Gastroesophageal sphincter (tissue), 4 donors: ENCODE data around the gene HSPA6. TPM values are rescaled to one million over a fixed set of nuclear protein-coding genes. Genes with fewer than 3 reads are reported as not detected.
"Not testable (repeated sequence)": the region's sequence is repeated elsewhere in the genome, so short reads cannot be mapped to it uniquely, and the experiment has no call there.

Source experiments
- ATAC-seq: fragments of 150-250 bp; one replicate; pipeline ENCODE4 v1.9.1; 2016; ENCODE audit warnings: mild to moderate bottlenecking, moderate library complexity
- H3K27ac ChIP-seq, 4 donors: fragments of 200-600 bp; sonication (generic) in 3 of 4; 1 replicate in 3 of 4; 2 replicates in 1 of 4; pipeline ENCODE4 v1.5.1; 2016 to 2019
- H3K27me3 ChIP-seq: fragments of 200-600 bp; sonication (generic); one replicate; pipeline ENCODE4 v1.5.1; 2019
- H3K36me3 ChIP-seq, 2 donors: fragments of 200-600 bp; sonication (generic); one replicate each; pipeline ENCODE4 v1.5.1; 2019; ENCODE audit warnings: control low read depth in 1 of 2
- H3K4me1 ChIP-seq, 3 donors: fragments of 200-600 bp; sonication (generic); 1 replicate in 2 of 3; 2 replicates in 1 of 3; pipeline ENCODE4 v1.5.1; 2016 to 2019; ENCODE audit warnings: control low read depth in 2 of 3
- H3K4me3 ChIP-seq, 2 donors: fragments of 200-600 bp; sonication (generic); one replicate each; pipeline ENCODE4 v1.5.1; 2019; ENCODE audit warnings: mild to moderate bottlenecking in 1 of 2, moderate library complexity in 1 of 2
- H3K9me3 ChIP-seq, 3 donors: fragments of 200-600 bp; sonication (generic); one replicate each; pipeline ENCODE4 v1.5.1; 2017 to 2019; ENCODE audit warnings: control low read depth in 2 of 3
- EP300 ChIP-seq: sonication (generic); formaldehyde crosslinking; IDR thresholded peaks from one replicate; pipeline ENCODE4 v1.6.1; 2017; ENCODE audit warnings: antibody characterized with exemption, mild to moderate bottlenecking
- POLR2A ChIP-seq, 2 donors: fragments of 450-650 bp; IDR thresholded peaks; one replicate each; pipeline ENCODE4 v1.6.1; 2017; ENCODE audit warnings: antibody characterized with exemption in 2 of 2, mild to moderate bottlenecking in 2 of 2, moderate library complexity in 1 of 2
- POLR2AphosphoS5 ChIP-seq: sonication (generic); formaldehyde crosslinking; IDR thresholded peaks from one replicate; pipeline ENCODE4 v1.6.1; 2017; ENCODE audit warnings: antibody characterized with exemption
- WGBS, 2 donors: methylation state at CpG; one replicate each; pipeline ENCODE4 v1.1.5; 2018; ENCODE audit warnings: low coverage in 1 of 2; 5-methylcytosine and 5-hydroxymethylcytosine counted together
- total RNA-seq, 4 donors: library from RNA; depleted of rRNA; stranded (reverse); fragments of >200 nt; gene quantifications; one replicate each; pipeline ENCODE4 v1.1.0, GENCODE V29; 2016
- TF ChIP-seq, protein P1 (sequence below), 4 experiments: fragments of 200-600 bp in 2 of 4; fragments of 450-650 bp in 2 of 4; sonication (generic) in 1 of 4; IDR thresholded peaks; one replicate each; pipeline ENCODE4 v1.5.1; 2017 to 2019; ENCODE audit warnings: antibody characterized with exemption in 4 of 4, mild to moderate bottlenecking in 2 of 4, moderate library complexity in 2 of 4

Gene HSPA6
- total RNA-seq, 4 donors from 2014 or later: 1.2 to 6.6 (median 2.0) TPM

GRCh38 chr1:161539731-161540569 is 15.6 kb downstream of the HSPA6 start:
- not testable (repeated sequence) for H3K27me3 ChIP-seq, H3K36me3 ChIP-seq, H3K9me3 ChIP-seq
- peak; percentile 79 for ATAC-seq
- Histone ChIP-seq H3K27ac (peak overlapping the region in 3 of 4 donors; percentile 48 to 65 (median 64)), H3K4me3 (peak overlapping the region; percentile 41 to 52), H3K4me1 (peaks cover 0 to 14% (median 0%) of the 10 kb centered on the region in 3 donors)
- 5 to 6% methylated on average over 11 to 33 of the region's 41 CpGs for WGBS, 2 donors
- TF ChIP-seq POLR2AphosphoS5: peak; percentile 34

GRCh38 chr1:161540570-161540960 is 16.2 kb downstream of the HSPA6 start:
- H3K4me3 ChIP-seq: peak overlapping the region in 1 of 2 donors; percentile 52
- not testable (repeated sequence) for H3K9me3 ChIP-seq, H3K27me3 ChIP-seq, H3K36me3 ChIP-seq
- peak; percentile 19 for ATAC-seq
- H3K27ac ChIP-seq: peak overlapping the region in 3 of 4 donors; percentile 48 to 65 (median 64)
- peaks cover 0 to 14% (median 0%) of the 10 kb centered on the region in 3 donors for H3K4me1 ChIP-seq
- 36 to 47% methylated on average over 4 to 10 of the region's 10 CpGs for WGBS, 2 donors

GRCh38 chr1:161542091-161542559 is 17.8 kb downstream of the HSPA6 start:
- not testable (repeated sequence) for H3K4me3 ChIP-seq, H3K27me3 ChIP-seq, H3K9me3 ChIP-seq, H3K36me3 ChIP-seq, ATAC-seq, H3K27ac ChIP-seq
- H3K4me1 ChIP-seq: peaks cover 0 to 14% (median 0%) of the 10 kb centered on the region in 3 donors
- WGBS, 2 donors: 53 to 72% methylated on average over 2 to 4 of the region's 5 CpGs

DNA sequence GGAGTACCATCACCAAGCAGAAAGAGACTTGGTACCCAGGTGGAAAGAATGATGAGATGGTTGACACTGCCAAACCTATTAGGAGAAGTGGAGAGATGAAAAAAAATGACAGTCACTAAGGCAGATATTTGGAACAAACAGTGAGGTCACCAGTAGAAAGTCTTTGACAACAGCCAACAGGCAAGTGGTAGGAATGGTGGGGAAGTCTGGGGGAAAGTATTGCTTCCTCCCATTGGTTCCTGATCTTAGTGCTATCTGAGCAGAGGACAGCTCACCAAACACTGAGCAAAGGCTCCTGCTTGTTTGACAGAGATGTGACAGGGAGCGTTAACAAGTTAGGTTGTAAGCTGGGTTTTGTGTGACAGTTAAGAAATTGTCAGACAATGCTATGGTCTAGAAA is 18.8 kb downstream of the HSPA6 start:
- not testable (repeated sequence) for H3K36me3 ChIP-seq, H3K4me3 ChIP-seq, H3K27ac ChIP-seq, H3K9me3 ChIP-seq, ATAC-seq, H3K27me3 ChIP-seq
- 78% methylated on average over 1 of the region's 1 CpG; no CpG with 5 or more reads in 1 of the 2 donors for WGBS, 2 donors
- H3K4me1 ChIP-seq: peaks cover 0 to 14% (median 0%) of the 10 kb centered on the region in 3 donors

DNA sequence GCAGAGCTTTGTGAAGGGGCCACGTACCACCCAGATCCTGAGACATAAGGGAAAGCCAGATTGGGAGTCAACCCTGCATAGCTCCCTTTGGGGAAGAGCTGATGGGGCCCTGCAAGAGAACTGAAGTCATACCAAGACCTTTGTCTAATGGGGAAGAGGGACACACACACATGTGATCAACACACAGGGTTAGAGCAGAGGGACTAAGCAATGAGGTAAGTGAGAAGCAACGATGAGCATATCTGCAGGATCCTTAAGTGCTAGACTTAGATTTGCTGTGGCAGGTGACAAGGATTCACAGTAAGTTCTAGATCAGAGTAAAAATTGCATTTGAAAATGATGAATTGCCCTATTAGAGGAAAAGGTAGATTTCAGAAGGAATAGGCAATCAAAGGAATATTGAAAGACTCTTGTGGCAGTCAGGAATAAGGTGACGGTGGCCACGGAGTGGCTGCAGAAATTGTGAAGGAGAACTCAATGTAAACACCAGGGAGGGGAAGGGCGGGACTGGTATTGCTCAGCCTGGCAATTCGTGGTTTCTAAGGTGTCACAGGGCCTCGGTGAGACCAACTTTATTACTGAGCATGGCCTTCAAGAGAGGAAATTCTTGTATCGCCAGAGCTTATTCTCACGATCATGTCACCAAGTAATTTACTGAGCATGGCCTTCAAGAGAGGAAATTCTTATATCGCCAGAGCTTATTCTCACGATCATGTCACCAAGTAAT is 20.8 kb downstream of the HSPA6 start:
- H3K27ac ChIP-seq, H3K27me3 ChIP-seq, H3K4me3 ChIP-seq, ATAC-seq, H3K9me3 ChIP-seq, H3K4me1 ChIP-seq, H3K36me3 ChIP-seq: not testable (repeated sequence)
- WGBS, 2 donors: 64 to 85% methylated on average over 7 to 9 of the region's 11 CpGs

DNA sequence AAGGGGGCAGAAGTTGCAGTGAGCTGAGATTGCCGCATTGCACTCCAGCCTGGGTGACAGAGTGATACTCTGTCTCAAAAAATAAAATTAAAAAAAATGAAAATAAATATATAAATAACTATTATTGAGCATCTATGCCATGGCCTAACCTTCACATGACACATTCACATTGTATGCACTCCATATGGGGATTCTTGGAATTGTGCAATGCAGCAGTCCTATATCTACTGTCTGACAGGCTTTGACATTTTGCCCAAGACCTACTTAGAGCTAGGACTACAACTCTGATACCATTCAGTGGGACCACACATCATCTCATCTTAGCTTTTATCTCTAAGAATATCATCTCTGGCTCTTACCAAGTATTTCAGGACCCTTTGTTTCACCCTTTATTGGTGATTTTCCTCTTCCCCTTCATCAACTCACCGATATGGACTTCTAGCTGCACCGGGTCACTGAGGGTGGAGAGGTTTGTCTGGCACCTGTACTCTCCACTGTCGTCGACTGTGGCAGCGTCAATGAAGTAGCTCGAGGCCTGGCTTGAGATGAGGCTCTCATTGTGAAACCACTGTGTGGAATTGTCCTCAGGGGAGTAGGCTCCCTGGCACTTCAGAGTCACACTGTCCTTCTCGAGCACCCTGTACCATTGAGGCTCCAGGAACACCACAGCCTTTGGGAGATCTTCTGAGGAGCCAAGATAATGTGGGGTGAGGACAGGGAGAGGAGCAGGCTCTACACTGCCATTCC is 23.8 kb downstream of the HSPA6 start:
- not testable (repeated sequence) for H3K4me1 ChIP-seq, H3K27ac ChIP-seq, H3K4me3 ChIP-seq, ATAC-seq, H3K27me3 ChIP-seq, H3K36me3 ChIP-seq, H3K9me3 ChIP-seq
- 100% methylated on average over 1 of the region's 8 CpGs for WGBS, 2 donors

- WGBS, 2 donors: no CpG with 5 or more reads among the region's 2 CpGs
- not testable (repeated sequence) for H3K4me3 ChIP-seq, H3K27ac ChIP-seq, H3K36me3 ChIP-seq, H3K27me3 ChIP-seq, H3K4me1 ChIP-seq, H3K9me3 ChIP-seq
- peak; percentile 53 for ATAC-seq
These were observed 24.5 kb downstream of the HSPA6 start for GRCh38 chr1:161548749-161549406.

DNA sequence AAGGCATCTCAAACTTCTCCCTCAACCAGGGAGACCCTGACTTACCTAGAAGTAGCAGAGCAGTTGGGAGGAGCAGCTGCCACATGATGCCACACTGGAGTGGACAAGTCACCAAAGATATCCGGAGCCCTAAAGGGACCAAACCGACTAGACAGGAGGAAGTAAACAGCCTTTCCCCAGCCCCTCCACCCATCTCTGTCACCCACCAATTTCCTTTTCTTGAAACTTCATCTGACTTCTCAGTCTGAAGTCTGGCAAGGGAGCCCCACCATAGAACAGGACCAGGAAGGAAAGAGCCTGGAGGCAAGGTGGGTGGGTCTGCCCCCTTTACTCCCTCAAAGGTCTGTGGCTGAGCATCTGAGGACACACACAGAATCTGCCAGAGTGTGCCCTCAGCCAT is 25.3 kb downstream of the HSPA6 start, which contains the start of gene FCGR3A:
FCGR3A (minus strand) TSS at position 167 of the 400 bp plus-strand sequence; CDS start at position 85, 82 bp downstream.
- Histone ChIP-seq H3K4me3 (no peak within 1 kb of the TSS), H3K36me3 (no peaks in the 10 kb centered on the region), H3K27me3 (peaks cover 5% of the 10 kb centered on the region), H3K9me3 (no peaks in the 10 kb centered on the region), H3K4me1 (no peaks in the 10 kb centered on the region), H3K27ac (peak within 1 kb of the TSS in 1 of 4 donors; percentile 4)
- WGBS, 2 donors: no CpG with 5 or more reads among the region's 2 CpGs
- no peak for ATAC-seq
- TF ChIP-seq POLR2AphosphoS5 (no peak), EP300 (no peak), POLR2A (IDR thresholded peaks at IDR 0.05) (no peak)
- TF ChIP-seq, protein P1, sequence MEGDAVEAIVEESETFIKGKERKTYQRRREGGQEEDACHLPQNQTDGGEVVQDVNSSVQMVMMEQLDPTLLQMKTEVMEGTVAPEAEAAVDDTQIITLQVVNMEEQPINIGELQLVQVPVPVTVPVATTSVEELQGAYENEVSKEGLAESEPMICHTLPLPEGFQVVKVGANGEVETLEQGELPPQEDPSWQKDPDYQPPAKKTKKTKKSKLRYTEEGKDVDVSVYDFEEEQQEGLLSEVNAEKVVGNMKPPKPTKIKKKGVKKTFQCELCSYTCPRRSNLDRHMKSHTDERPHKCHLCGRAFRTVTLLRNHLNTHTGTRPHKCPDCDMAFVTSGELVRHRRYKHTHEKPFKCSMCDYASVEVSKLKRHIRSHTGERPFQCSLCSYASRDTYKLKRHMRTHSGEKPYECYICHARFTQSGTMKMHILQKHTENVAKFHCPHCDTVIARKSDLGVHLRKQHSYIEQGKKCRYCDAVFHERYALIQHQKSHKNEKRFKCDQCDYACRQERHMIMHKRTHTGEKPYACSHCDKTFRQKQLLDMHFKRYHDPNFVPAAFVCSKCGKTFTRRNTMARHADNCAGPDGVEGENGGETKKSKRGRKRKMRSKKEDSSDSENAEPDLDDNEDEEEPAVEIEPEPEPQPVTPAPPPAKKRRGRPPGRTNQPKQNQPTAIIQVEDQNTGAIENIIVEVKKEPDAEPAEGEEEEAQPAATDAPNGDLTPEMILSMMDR (IDR thresholded peaks at IDR 0.05): no peak

DNA sequence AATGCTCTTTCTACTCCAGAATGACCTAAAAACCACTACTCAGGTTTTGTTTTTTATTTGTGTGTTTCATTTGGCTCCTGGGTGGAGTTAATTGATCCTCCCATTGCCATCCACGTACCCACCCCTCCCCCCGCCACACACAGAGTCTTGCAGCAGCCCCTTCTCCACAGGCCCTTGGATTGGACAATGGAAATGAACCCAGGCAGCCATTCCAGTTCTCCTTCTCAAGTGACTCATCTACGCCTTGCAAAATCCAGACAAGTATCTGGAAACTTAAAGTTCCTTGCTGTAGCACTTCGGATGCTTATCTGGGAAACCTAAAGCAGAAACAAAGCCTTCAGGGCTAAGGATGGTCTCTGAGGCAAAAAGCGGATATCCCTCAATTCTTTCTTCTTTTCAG is 26.6 kb downstream of the HSPA6 start:
- not testable (repeated sequence) for H3K27me3 ChIP-seq, ATAC-seq, H3K36me3 ChIP-seq, H3K27ac ChIP-seq, H3K4me3 ChIP-seq, H3K9me3 ChIP-seq, H3K4me1 ChIP-seq
- 100% methylated on average over 1 of the region's 5 CpGs; no CpG with 5 or more reads in 1 of the 2 donors for WGBS, 2 donors

GRCh38 chr1:161553631-161554030 is 29.3 kb downstream of the HSPA6 start:
- not testable (repeated sequence) for H3K4me1 ChIP-seq, H3K27ac ChIP-seq, H3K9me3 ChIP-seq, H3K4me3 ChIP-seq, ATAC-seq, H3K36me3 ChIP-seq
- 56 to 86% methylated on average over 1 to 2 of the region's 2 CpGs for WGBS, 2 donors
- H3K27me3 ChIP-seq: peaks cover 12% of the 10 kb centered on the region

DNA sequence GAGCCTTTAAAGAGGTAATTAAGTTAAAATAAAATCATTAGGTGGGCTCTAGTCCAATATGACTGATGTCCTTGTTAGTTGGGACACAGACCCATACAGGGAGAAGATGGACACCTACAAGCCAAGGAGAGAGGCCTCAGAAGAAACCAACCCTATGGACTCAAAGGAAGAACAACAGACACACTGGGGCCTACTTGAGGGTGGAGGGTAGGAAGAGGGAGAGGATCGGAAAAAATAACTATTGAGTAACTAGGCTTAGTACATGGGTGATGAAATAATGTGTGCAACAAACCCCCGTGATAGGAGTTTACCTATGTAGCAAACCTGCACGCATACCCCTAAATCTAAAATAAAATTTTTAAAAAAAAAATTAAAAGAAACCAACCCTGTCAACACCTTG is 30.0 kb downstream of the HSPA6 start:
- WGBS, 2 donors: 93 to 95% methylated on average over 2 to 3 of the region's 3 CpGs
- not testable (repeated sequence) for H3K27ac ChIP-seq, H3K4me1 ChIP-seq, H3K4me3 ChIP-seq, ATAC-seq, H3K36me3 ChIP-seq, H3K9me3 ChIP-seq
- peaks cover 12% of the 10 kb centered on the region for H3K27me3 ChIP-seq
